Neuronal stem cell (in vitro differentiated cells): Measurements from ENCODE around the gene PSMG4.

Experiments used
- DNase-seq: peaks from one replicate; pipeline ENCODE4 v3.0.0-alpha.2; 2013; ENCODE audit warnings: low spot score
- H2AFZ ChIP-seq: one replicate; pipeline ENCODE4 v1.6.1; 2013; ENCODE audit warnings: mild to moderate bottlenecking, low read length, inconsistent platforms
- H2AK5ac ChIP-seq: 2 replicates; pipeline ENCODE4 v1.6.1; 2013; ENCODE audit warnings: low read depth, mild to moderate bottlenecking, inconsistent platforms, low read length, moderate library complexity, mixed read lengths
- H2BK120ac ChIP-seq: 2 replicates; pipeline ENCODE4 v1.6.1; 2013; ENCODE audit warnings: low read depth, mild to moderate bottlenecking, inconsistent platforms, low read length, moderate library complexity, mixed read lengths
- H2BK12ac ChIP-seq: one replicate; pipeline ENCODE4 v1.6.1; 2013; ENCODE audit warnings: low read length, inconsistent platforms
- H2BK15ac ChIP-seq: 2 replicates; pipeline ENCODE4 v1.6.1; 2013; ENCODE audit warnings: mild to moderate bottlenecking, low read length, inconsistent platforms, mixed read lengths
- H2BK5ac ChIP-seq: one replicate; pipeline ENCODE4 v1.6.1; 2013; ENCODE audit warnings: inconsistent platforms, mild to moderate bottlenecking, low read length, moderate library complexity
- H3K14ac ChIP-seq: one replicate; pipeline ENCODE4 v1.6.1; 2013; ENCODE audit warnings: low read length, inconsistent platforms
- H3K18ac ChIP-seq: 2 replicates; pipeline ENCODE4 v1.6.1; 2013; ENCODE audit warnings: low read length, inconsistent platforms
- H3K23ac ChIP-seq: 2 replicates; pipeline ENCODE4 v1.6.1; 2013; ENCODE audit warnings: low read depth, mild to moderate bottlenecking, mixed read lengths, low read length, inconsistent platforms; ENCODE audit not compliant: poor library complexity
- H3K27ac ChIP-seq: replicated peaks from 3 replicates; pipeline ENCODE4 v1.5.1; 2013; ENCODE audit warnings: low read length, inconsistent platforms
- H3K27me3 ChIP-seq, 3 experiments: 2 replicates each; pipeline ENCODE4 v1.6.1; 2013; ENCODE audit warnings: low read length in 3 of 3, mild to moderate bottlenecking in 2 of 3, inconsistent platforms in 1 of 3, low read depth in 1 of 3, mixed read lengths in 1 of 3, moderate library complexity in 1 of 3; ENCODE audit not compliant: control insufficient read depth in 3 of 3, insufficient read depth in 3 of 3
- H3K36me3 ChIP-seq, 2 donors: replicated peaks in 1 of 2; 2 replicates each; pipeline ENCODE4 v1.6.1; 2013; ENCODE audit warnings: low read length in 2 of 2; ENCODE audit not compliant: control insufficient read depth in 2 of 2, insufficient read depth in 2 of 2
- H3K4ac ChIP-seq: 2 replicates; pipeline ENCODE4 v1.6.1; 2013; ENCODE audit warnings: inconsistent platforms, mild to moderate bottlenecking, low read length, moderate library complexity
- H3K4me1 ChIP-seq, 2 donors: 1 replicate in 1 of 2; 2 replicates in 1 of 2; pipeline ENCODE4 v1.6.1; 2013; ENCODE audit warnings: low read length in 2 of 2, low read depth in 1 of 2; ENCODE audit not compliant: control insufficient read depth in 2 of 2, insufficient read depth in 1 of 2
- H3K4me2 ChIP-seq: one replicate; pipeline ENCODE4 v1.6.1; 2013; ENCODE audit warnings: mild to moderate bottlenecking, low read length, inconsistent platforms; ENCODE audit not compliant: insufficient read depth, poor library complexity, severe bottlenecking
- H3K4me3 ChIP-seq, 2 donors: 2 replicates each; pipeline ENCODE4 v1.5.1; 2013; ENCODE audit warnings: low read length in 2 of 2, mild to moderate bottlenecking in 2 of 2, inconsistent platforms in 1 of 2, moderate library complexity in 1 of 2
- H3K79me1 ChIP-seq: one replicate; pipeline ENCODE4 v1.6.1; 2013; ENCODE audit warnings: low read depth, mild to moderate bottlenecking, inconsistent platforms, low read length, moderate library complexity
- H3K9ac ChIP-seq: one replicate; pipeline ENCODE4 v1.6.1; 2013; ENCODE audit warnings: mild to moderate bottlenecking, low read depth, low read length, inconsistent platforms; ENCODE audit not compliant: poor library complexity
- H3K9me3 ChIP-seq, 2 donors: replicated peaks in 1 of 2; 2 replicates each; pipeline versions ENCODE3 to v1.6.1; 2013; ENCODE audit warnings: low read length in 2 of 2, mild to moderate bottlenecking in 2 of 2, inconsistent platforms in 1 of 2, low read depth in 1 of 2, mixed read lengths in 1 of 2, moderate library complexity in 1 of 2; ENCODE audit not compliant: control insufficient read depth in 2 of 2, insufficient read depth in 1 of 2
- H4K8ac ChIP-seq: one replicate; pipeline ENCODE4 v1.6.1; 2013; ENCODE audit warnings: low read depth, mild to moderate bottlenecking, inconsistent platforms, low read length, moderate library complexity
- H4K91ac ChIP-seq: one replicate; pipeline ENCODE4 v1.6.1; 2013; ENCODE audit warnings: low read length, low read depth, mild to moderate bottlenecking, inconsistent platforms; ENCODE audit not compliant: poor library complexity
- WGBS, 2 donors: extraction: QIAGEN DNeasy Blood & Tissue Kit; methylation state at CpG; one replicate each; pipeline ENCODE4 v1.1.7; 2013; ENCODE audit warnings: missing lambda C conversion rate in 2 of 2, mixed read lengths in 1 of 2; ENCODE audit not compliant: insufficient read length in 2 of 2, insufficient replicate concordance in 1 of 2; ENCODE audit errors: extremely low coverage in 2 of 2; 5-methylcytosine and 5-hydroxymethylcytosine counted together

Gene PSMG4

GRCh38 chr6:3310703-3311102, 52.0 kb downstream of the PSMG4 start:
- H2BK15ac ChIP-seq, result no peak overlapping the region
- H2BK120ac ChIP-seq, result no peak overlapping the region
- no peak for DNase-seq
- peaks cover 0 to 8% of the 10 kb centered on the region in 2 donors for H3K4me1 ChIP-seq
- H4K8ac ChIP-seq, result no peak overlapping the region
- H3K27me3 ChIP-seq, result no peaks in the 10 kb centered on the region
- H3K9me3 ChIP-seq, result peaks cover 0 to 13% of the 10 kb centered on the region in 2 donors
- no peak overlapping the region for H4K91ac ChIP-seq
- peaks cover 0 to 2% of the 10 kb centered on the region in 2 donors for H3K36me3 ChIP-seq
- no peak overlapping the region for H2AK5ac ChIP-seq
- no CpG with 5 or more reads among the region's 9 CpGs for WGBS, 2 donors
- H3K18ac ChIP-seq, result no peak overlapping the region
- H3K23ac ChIP-seq, result no peak overlapping the region
- no peak overlapping the region for H3K4me3 ChIP-seq
- no peak overlapping the region for H2BK5ac ChIP-seq
- H3K14ac ChIP-seq, result no peak overlapping the region
- H3K9ac ChIP-seq, result no peak overlapping the region
- H3K4ac ChIP-seq, result no peak overlapping the region
- H2BK12ac ChIP-seq, result no peak overlapping the region
- H3K79me1 ChIP-seq, result no peaks in the 10 kb centered on the region
- no peak overlapping the region for H3K27ac ChIP-seq
- H3K4me2 ChIP-seq, result no peak overlapping the region
- no peak overlapping the region for H2AFZ ChIP-seq

DNA sequence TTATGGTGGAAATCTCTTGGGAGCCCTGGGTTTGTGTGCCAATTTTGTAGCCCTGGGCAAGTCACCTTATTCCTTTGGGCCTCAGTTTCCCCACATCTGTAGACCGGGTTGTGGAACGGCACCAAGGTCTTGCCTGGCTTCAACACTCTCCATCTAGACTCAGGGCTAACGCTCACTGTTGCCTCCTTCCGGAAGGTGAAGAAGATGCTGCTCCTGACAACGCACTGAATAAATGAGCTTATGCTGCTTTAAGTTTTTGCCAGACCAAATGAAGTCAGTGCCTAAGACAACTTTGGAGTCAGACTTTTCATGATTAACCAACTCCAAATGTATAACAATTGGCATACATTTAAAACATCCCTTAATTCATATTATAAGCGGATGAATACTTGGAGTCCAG, 53.1 kb downstream of the PSMG4 start:
- Histone ChIP-seq H3K18ac (no peak overlapping the region), H3K9ac (no peak overlapping the region), H2BK15ac (no peak overlapping the region), H3K4me1 (peaks cover 0 to 8% of the 10 kb centered on the region in 2 donors), H3K9me3 (peaks cover 0 to 2% of the 10 kb centered on the region in 2 donors), H2AK5ac (no peak overlapping the region), H3K4ac (no peak overlapping the region), H2BK5ac (no peak overlapping the region), H4K91ac (no peak overlapping the region), H2AFZ (no peak overlapping the region), H2BK12ac (no peak overlapping the region), H3K4me2 (no peak overlapping the region), H3K36me3 (peaks cover 0 to under 1% of the 10 kb centered on the region in 2 donors), H3K79me1 (no peaks in the 10 kb centered on the region), H3K27ac (no peak overlapping the region), H4K8ac (no peak overlapping the region), H2BK120ac (no peak overlapping the region), H3K4me3 (no peak overlapping the region), H3K23ac (no peak overlapping the region), H3K27me3 (no peaks in the 10 kb centered on the region), H3K14ac (no peak overlapping the region)
- DNase-seq, result no peak
- WGBS, 2 donors, result no CpG with 5 or more reads among the region's 6 CpGs

- Histone ChIP-seq H3K4me2 (no peak overlapping the region), H3K27ac (no peak overlapping the region), H3K9ac (no peak overlapping the region), H2BK5ac (no peak overlapping the region), H3K36me3 (no peaks in the 10 kb centered on the region), H3K4me1 (peaks cover 0 to 8% of the 10 kb centered on the region in 2 donors), H3K23ac (peak overlapping the region; percentile 94), H3K18ac (peak overlapping the region; percentile 90), H2AFZ (no peak overlapping the region), H3K27me3 (no peaks in the 10 kb centered on the region), H3K14ac (no peak overlapping the region), H2BK120ac (peak overlapping the region; percentile 82), H4K8ac (peak overlapping the region; percentile 67), H3K79me1 (no peaks in the 10 kb centered on the region), H2BK15ac (peak overlapping the region; percentile 38), H3K9me3 (no peaks in the 10 kb centered on the region), H3K4me3 (peak overlapping the region in 1 of 2 donors; percentile 8), H3K4ac (peak overlapping the region; percentile 43), H4K91ac (peak overlapping the region; percentile 22), H2AK5ac (peak overlapping the region; percentile 32), H2BK12ac (peak overlapping the region; percentile 93)
- no CpG with 5 or more reads among the region's 11 CpGs for WGBS, 2 donors
- no peak for DNase-seq
These were observed 54.0 kb downstream of the PSMG4 start for GRCh38 chr6:3312604-3313231.

- H3K79me1 ChIP-seq, result no peaks in the 10 kb centered on the region
- H2BK15ac ChIP-seq, result no peak overlapping the region
- peaks cover 0 to 8% of the 10 kb centered on the region in 2 donors for H3K4me1 ChIP-seq
- H3K4ac ChIP-seq, result no peak overlapping the region
- H3K14ac ChIP-seq, result no peak overlapping the region
- no peak overlapping the region for H4K8ac ChIP-seq
- H3K4me3 ChIP-seq, result no peak overlapping the region
- no peak overlapping the region for H2BK12ac ChIP-seq
- no CpG with 5 or more reads among the region's 7 CpGs for WGBS, 2 donors
- no peak overlapping the region for H4K91ac ChIP-seq
- H2AK5ac ChIP-seq, result no peak overlapping the region
- H3K27ac ChIP-seq, result no peak overlapping the region
- no peaks in the 10 kb centered on the region for H3K36me3 ChIP-seq
- H3K18ac ChIP-seq, result no peak overlapping the region
- no peak overlapping the region for H2AFZ ChIP-seq
- H2BK120ac ChIP-seq, result no peak overlapping the region
- no peak for DNase-seq
- no peaks in the 10 kb centered on the region for H3K9me3 ChIP-seq
- H3K27me3 ChIP-seq, result no peaks in the 10 kb centered on the region
- H3K9ac ChIP-seq, result no peak overlapping the region
- no peak overlapping the region for H3K4me2 ChIP-seq
- no peak overlapping the region for H3K23ac ChIP-seq
- no peak overlapping the region for H2BK5ac ChIP-seq
These were observed 55.4 kb downstream of the PSMG4 start for GRCh38 chr6:3314176-3314575.
